Activated CD4-positive, CD25-positive, alpha-beta regulatory T cell (primary cell): Measurements from ENCODE around the gene SMAD7.

ENCODE experiments used
- DNase-seq, 4 experiments: peaks; one replicate each; lab custom pipeline; 2025; lab: John Stamatoyannopoulos, UW

SMAD7 gene

DNA sequence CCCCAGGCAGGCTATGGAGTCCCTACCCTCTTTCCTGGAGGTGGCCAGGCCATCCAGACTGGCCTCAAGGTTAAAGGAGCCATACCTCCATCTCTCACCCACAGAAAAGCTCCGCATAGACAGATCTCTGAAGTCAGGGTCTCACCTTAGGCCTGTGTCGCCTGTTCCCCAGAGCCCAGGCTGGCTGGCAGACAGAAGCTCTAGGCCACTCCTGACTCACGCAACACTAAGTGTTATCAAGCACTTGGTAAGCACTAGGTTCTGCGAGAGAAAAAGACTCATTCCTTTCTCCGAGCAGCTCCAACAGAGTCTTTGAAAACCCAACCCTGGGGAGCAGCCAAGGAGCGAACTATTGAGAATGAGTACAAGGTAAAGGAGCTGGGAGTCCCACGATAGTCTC, 6.1 kb downstream of the SMAD7 start:
- no peak for DNase-seq

DNA sequence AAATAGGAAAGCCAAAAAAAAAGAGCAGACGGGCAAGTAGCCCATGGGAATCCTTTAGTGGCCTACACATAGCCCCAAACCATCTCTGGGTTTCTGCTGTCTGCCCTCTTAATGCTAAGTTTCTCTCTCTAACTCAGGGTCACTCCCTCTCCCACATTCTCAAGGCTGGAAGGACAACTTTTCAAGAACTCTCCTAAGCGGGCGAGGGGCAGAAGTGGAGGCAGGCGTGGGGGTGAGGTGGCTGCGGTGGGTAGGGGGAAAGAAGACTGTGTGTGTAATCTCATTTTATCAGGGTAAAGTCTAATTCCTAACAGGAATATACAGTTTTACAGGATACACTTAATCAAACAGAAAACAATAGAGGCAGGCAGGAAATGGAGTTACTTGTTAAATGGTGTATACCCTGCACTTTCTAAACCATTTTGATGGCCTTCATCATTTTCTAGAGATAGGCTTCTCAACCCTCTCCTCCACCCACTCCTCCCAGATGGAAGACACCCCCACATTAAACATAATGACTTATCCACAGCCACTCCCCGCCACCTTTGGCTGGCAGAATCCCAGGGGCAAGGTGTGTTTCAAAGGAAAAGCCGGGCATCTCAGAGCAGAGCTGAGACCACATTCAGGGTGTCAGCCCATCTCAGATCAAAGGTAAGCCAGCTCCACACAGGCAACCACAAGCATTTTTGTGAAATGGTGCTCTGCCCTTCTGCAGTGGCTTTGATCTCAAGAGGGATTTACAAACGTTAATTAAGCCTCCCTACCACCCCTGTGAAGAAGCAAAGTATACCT, 6.8 kb downstream of the SMAD7 start:
- DNase-seq, result no peak

DNA sequence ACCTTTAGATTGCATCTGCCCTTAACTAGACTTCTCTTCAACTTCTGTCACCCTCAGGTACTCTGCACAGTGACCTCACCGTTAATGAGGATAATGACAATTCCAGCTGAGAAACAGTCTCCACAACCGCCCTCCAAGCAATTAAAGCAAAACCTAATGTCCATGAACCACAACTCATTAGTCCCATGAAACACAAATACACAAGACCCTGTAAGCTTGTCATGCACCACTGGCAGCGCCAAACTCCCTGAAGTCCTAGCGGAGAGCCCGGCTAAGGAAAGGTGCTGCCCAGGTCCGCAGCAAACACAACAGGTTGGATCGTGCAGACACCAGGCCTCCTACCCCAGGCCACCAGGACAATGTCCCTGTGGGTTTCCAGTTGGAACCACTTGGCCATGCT, 7.4 kb downstream of the SMAD7 start:
- no peak for DNase-seq

DNA sequence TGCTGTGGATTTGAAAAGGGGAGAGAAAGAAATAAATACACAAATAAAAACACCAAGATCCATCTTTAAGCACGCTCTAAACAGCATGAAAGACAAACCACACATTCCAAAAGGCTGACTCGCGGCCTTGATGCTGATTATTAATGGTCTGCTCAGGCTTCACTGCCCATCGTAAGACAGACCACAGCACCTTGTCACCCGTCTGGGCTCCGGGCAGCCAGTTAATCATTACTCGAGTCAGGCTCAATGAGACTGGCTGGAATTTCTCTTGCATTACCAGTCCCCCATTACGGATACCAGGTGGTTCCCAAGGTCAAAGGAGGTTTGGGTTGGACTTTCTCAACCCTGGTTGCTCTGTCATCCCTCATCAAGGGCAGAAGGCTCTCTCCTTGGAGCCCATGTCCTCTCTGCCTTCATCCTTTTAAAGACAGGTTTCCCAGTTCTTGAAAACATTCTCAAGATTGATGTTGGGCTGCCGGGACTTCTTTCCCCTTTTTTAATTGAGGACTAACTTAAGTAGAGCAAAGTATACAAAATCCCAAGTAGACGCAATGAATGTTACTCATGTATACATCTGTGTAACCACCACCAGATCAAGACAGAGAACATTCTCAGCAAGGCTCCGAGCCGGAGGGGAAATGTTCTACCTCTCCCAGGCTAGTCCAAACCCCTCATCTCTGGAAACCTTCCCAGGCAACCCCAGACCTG, 8.1 kb downstream of the SMAD7 start:
- DNase-seq, result no peak

DNA sequence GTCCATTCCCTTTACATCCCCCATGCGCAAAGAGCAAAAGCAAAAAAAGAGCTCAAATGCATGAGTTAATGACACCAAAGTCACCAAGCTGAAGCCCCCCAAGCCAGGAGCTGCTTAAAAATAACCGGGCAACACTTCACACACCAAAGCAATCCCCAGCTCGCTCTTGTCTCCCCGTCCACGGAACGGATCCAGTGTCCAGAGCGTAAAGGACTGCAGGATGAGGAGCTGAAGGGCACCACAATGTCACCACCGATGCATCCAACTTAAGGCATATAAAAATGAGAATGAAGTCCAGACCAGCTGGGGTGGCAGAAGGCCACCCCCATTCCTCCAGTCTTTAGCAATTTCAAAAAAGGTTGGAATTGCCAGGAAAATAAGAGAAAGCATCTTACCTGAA, 8.7 kb downstream of the SMAD7 start:
- DNase-seq, result no peak

DNA sequence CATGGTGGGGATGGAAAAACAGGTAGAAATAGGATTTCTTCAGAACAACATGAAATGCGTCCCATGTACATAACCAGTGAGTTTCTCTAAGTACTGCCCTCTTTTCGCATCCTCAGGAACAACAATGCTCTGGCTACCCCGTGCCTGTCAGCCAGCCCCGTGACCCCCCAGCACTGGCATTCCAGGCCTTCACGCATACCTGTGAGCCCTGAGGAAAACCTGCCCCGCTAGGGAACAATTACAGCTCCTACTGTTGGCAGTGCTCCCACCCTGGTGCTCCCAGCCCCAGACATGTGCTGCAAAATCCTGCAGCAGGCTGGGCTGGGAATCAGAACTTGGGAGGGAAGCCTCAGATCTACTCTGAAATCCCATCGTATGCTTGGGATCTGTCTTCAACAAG, 9.1 kb downstream of the SMAD7 start:
- DNase-seq, result no peak

DNA sequence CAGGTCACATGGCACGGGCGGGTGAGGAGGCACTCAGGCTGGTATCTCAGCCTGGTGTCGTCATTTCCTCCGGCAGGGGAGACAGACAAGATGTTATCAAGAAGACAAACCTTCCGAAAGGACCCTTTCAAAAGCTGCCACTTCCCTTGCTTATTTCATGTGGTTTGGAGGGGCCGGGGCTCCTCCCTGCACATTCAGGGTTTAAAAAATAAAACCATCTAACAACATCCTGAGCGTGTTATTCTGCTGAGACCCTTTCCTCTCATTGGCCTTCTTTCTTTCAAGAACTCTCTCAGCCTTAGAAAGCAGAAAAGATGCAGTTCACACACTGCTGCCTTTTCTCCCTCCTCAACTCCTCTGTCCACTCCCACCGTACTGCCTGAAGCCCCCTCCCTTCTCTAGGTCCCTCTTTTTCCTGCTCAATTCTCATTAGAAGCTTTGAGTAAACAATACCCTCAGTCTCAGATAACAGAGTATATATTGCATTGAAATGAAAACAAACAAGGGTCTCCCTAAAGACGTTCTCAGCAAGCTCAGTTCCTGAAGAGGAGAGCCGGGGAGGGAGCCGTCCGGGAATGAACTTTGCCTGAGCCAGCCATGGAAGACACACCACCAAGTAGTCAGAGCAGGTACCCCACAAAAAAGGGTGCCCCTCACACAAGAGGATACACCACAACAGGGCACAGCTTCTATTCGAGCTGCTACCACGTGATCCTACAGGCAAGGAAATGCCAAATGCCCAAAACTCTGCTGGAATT, 9.7 kb downstream of the SMAD7 start:
- peak; percentile 11 to 78 (median 48) for DNase-seq

DNA sequence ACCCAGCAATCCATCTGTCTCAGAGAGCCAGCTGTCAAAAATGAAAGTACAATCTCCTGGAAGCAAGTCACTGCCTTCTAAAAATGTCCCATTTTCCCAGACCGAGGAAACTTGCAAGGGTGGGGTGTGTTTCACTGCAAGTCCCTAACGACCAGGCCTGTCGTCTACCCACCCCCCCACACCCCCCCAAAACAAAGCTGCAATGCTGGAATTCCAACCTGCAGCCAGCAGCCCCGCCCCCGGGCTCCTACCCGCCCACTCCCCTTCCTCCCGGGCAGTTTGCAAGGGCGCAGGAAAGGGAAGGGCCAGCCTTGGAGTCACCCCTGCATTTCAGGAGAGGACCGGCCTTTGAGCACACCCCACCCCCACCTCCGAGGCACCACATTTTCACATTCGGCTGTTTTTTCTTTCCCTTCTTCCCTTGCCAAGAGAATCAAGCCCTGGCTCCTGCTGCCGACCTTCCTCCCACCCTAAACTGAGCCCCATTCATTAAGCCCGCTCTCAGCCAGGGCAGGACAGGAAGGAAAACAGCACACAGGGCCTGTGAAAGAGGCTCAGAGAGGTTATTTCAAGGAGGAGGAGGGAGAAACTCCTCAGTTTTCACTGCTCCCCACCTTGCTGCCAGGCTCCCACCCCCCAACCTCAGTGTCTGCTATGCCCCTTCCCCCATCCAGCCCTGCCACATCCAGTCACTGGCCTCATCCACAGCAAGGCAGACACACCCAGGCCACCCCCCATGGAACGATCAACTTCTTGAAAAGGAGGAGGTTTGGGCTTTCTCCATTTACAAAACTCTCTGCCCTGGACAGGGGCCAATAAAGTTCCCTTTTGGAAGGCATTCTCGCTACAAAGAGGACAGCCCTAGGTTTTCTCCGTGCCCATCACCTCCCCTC, 11.3 kb downstream of the SMAD7 start:
- DNase-seq, result no peak

DNA sequence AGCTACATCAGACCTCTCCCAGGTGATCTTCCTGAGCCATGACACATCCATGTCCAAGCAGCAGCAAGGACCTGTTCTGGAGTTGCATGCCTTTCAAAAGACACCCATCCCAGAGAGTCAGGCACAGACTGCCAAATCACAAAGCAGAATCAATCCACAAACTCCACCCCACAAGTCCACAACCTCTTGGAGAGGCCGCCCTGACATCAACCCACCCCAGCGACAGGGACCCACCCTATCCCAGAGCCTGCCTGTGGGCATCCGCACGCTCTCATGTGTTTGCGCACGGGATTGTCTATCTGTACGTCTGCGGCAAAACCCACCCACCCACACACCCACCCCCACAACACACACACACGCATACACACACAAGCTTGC, 11.9 kb downstream of the SMAD7 start:
- DNase-seq, result no peak

DNA sequence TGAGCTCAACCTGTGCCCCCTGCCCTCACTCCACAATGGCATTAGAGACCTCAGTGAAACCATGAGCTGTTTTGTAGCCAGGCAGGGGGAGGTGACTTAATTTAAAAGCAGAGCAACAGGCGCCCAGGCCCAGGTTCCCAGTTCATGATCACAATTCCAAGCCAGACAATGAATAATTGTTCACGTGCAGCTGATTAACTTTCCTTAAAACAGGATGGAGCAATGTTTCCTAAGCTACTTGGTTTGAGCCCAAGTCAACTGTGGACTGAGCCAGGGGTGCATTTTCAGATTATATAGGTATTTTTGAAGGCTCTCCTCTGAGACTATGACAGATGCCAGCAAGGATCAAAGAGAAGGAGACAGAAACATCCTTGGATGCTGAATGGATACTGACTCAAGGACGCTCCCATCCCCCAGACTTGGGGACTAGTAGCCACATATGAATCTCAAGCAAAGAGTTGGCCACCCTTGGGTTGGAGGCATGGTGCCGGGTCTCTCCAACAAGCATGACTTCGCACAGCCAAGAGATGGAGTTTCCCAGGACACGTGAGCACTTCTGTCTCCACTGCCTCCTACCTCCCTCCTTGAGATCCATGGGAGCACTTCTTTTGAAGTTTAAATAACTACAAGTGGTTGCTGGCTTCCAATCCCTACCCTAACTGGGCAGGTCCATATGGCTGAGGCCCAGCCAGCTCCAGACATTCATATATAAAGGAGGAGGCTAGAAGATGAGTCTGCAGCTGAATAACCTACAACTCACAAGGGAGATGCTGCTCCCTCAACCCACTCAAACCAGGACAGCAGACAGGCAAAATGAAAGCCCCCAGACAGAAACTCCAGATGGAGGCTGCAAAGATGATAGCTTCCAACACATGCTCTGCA, 12.7 kb downstream of the SMAD7 start:
- DNase-seq, result no peak

DNA sequence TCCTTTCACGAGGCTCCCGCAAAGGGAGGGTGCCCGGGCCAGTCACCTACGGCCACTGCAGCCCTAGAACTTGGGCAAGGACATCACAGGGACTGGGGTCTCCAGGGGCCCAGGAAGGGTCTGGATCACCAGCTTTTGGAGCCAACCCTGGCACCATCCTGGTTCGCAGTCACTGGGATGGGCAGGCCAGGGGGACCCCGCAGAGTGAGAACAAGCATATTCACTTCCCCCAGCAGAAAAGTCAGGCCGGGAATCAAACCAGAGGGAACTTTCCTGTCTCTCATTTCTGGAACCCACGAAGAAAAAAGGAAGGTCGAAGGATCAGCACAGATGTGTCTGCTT, 15.4 kb downstream of the SMAD7 start:
- no peak for DNase-seq

DNA sequence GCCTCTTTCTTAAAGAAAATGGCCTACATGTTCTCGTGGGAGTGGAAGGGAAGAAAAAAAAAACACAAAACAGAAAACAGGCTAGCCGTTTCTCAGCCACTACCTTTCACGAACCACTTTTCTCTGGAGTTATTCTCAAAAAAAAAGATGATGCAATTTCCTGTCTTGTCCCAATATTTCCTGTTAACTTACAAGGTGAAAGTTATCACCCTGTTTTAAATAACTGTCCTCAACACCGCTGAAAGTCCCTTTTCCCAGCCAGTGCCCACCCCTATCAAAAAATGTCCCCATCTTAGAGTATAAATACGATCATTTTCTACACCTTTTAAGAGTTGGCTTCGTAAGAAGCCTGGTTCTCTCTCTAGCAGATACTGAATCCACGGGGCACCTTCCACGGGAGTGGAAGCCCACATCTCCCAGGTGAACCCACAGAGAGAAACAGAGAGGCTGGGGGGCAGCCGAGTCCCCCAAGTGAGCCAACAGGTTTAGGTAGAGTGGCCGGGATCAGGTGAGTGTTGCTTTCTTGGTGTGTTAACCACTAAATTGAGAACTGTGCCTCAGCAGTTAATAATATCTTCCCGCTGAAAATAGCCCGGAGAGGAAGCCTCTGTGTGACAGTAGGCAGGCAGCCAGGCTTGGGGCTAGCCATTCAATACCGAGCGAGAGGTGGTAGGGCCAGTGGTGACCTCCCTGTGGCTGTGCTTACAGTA, 15.9 kb downstream of the SMAD7 start:
- no peak for DNase-seq

DNA sequence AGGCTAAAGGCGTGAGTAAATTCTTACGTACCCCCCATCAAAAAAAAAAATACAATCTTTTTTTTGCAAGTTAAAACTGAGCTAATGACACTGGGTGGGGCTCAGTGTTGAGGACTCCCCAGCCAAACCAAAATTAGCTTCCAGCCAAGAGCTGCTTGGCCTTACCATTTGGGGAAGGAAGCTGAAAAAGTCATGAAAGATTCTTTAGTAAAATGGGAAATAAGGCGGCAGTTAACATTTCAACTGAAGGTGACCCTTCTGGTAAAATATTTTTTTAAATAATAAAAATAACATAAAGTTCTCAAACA, 16.4 kb downstream of the SMAD7 start:
- no peak for DNase-seq

DNA sequence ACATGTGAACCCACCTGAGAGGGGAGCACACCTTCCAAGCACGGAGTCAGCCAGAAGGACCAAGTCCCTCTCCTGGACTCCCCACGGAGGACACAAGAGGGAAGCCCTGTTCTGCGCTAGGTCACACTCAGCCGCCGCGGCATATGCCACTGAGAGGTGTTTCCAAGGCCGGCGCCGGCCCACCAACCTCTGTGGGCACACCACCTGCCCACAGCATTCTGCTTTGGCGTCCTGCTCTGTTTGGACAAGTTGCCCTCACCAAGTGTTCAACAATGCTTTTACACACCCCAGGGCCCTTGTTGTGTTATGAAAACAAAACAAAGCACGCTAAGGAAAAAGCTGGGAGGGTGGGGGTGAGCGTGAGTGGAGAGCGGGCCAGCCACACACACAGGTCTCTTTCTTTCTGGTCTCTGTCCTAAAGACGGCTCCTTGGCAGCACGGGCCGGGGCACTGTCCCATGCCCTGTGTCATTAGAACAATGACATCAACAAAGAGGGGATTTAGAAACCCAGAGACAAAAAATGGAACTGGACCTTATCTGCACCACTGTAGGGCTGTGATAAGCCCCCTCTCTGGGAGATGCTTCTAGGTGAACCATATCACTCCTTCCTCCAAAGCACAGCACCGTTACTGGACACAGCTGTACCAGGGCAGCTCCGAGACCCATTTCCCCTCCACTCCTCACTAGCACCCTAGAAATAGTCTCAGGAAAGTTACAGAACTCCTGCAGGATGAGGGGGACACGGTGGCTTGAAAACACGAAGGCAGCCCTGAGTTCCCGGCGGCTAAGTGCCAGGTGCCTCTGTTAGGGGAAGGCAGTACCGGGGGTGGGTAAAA, 17.0 kb downstream of the SMAD7 start:
- DNase-seq, result no peak

DNA sequence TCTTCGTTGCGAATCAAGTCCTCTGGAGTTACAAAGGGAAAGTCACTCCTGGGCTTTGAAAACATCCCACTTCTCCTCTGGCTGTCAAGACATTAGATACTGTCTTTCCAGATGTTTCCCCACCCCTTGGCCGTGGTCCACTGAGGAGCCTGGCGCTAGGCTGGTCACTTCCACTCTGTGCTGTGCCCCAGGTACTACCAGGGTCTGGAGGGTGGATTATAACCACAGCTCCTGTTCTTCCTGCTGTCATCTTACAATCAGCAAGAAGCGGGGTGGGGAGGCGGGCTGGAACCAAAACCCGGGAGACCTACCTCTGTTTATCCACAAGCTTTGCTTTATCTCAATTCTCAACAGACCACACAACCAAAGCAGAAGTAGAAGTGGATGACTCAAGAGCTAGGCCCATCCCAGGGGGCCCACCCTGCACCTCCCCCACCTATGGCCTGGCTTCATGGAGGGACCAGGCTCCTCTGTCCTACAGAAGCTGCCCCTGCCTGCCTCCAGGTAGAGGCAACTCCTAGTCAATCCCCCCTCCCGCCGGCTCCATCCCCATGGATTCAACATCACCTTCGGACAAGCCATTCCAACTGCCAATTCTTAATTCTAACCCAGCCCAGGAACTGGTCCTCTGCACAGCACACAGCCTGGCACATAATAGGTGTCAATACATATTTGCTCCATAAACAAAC, 17.8 kb downstream of the SMAD7 start:
- no peak for DNase-seq

DNA sequence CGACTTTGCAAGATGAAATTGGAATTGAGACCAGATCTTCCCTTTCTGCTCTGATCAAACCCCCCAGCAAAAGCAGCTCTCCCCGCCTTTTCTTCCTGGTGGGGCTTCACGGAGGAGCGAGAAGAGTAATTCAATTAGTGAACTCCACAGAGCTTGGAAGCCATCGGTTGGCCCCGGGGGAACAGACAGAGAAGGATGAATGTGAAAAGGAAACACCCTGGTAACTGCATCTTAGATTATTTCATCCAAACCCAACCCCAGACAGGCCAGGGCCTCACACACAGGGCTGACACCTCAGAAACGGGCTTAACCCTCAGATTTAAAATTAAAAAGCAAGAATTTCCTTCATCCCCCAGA, 18.3 kb downstream of the SMAD7 start:
- no peak for DNase-seq

DNA sequence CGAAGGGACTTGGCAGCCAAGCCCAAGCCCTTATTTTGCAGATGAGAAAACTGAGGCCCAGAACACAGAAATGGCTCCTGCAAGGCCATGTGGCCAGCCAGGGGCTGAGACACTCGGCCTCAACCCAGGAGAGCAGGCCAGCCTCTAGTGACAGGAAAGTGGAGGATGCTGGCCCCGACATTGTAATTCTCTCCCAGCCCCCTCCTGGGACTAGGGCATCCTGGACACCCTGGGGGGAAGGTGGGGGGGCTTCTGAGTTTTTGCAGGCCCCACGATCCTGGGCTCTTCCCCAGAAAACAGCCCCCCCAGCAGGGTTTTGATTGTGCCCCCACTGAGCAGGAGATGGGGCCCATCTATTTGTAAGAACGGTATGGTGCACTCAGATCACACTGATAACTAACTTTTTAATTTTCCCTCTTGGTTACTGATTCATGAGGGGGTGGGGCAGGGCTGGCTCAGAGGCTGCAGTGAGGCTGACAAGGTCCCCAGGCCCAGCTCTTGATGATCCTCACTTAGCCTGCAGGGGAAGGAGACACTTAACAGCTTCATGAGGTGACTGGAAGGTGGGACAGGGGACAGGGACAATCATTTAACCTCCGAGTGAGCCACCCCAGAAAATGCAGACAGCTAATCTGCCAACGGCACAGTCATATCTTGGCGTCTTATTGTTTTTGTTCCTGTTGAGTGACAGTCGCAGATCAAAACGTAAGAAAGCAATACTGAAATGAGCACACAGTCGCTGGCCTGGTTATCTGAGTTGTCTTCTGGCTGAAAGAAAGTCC, 18.9 kb downstream of the SMAD7 start:
- DNase-seq, result peak in 1 of 4 experiments; percentile 38

DNA sequence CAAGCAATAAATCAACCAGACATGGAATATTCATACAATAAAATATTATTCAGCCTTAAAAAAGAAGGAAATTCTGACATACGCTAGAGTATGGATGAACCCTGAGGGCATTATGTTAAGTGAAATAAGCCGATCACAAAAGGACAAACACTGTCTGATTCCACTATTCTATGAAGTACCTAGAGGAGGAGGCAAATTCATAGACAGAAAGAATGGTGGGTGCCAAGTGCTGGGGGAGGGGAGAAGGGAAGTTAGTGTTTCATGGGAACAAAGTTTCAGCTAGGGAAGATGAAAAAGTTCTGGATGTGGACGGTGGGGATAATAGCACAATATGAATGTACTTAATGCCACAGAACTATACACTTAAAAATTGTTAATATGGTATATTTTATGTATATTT, 19.8 kb downstream of the SMAD7 start:
- no peak for DNase-seq
